Peyer's patch (tissue), 4 donors: ENCODE measurements around the gene WWOX.

Source experiments
- POLR2A ChIP-seq, 2 donors: fragments of 450-650 bp; IDR thresholded peaks; one replicate each; pipeline ENCODE4 v1.5.1; 2017; ENCODE audit warnings: antibody characterized with exemption in 2 of 2, mild to moderate bottlenecking in 2 of 2, moderate library complexity in 2 of 2
- TF ChIP-seq, protein P1 (sequence below), 6 experiments: fragments of 450-650 bp in 4 of 6; fragments of 200-600 bp in 2 of 6; sonication (generic) in 1 of 6; IDR thresholded peaks; one replicate each; pipeline ENCODE4 v1.5.1; 2017 to 2019; ENCODE audit warnings: antibody characterized with exemption in 6 of 6, mild to moderate bottlenecking in 3 of 6, moderate library complexity in 1 of 6

GRCh38 chr16:79173919-79174318, 1074.5 kb downstream of the WWOX start:
- TF ChIP-seq, protein P1, sequence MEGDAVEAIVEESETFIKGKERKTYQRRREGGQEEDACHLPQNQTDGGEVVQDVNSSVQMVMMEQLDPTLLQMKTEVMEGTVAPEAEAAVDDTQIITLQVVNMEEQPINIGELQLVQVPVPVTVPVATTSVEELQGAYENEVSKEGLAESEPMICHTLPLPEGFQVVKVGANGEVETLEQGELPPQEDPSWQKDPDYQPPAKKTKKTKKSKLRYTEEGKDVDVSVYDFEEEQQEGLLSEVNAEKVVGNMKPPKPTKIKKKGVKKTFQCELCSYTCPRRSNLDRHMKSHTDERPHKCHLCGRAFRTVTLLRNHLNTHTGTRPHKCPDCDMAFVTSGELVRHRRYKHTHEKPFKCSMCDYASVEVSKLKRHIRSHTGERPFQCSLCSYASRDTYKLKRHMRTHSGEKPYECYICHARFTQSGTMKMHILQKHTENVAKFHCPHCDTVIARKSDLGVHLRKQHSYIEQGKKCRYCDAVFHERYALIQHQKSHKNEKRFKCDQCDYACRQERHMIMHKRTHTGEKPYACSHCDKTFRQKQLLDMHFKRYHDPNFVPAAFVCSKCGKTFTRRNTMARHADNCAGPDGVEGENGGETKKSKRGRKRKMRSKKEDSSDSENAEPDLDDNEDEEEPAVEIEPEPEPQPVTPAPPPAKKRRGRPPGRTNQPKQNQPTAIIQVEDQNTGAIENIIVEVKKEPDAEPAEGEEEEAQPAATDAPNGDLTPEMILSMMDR (IDR thresholded peaks at IDR 0.05), result no peak
- TF ChIP-seq POLR2A (IDR thresholded peaks at IDR 0.05), result no peak
